Osteoblast (primary cell): ENCODE measurements around the gene SOS1. TPM values are rescaled to one million over a fixed set of nuclear protein-coding genes. Genes with fewer than 3 reads are reported as not detected.

Experiments
- DNase-seq: peaks from one replicate; pipeline ENCODE4 v3.0.0; 2011; ENCODE audit warnings: low spot score, mixed read lengths; ENCODE audit not compliant: insufficient read length; ENCODE audit errors: missing footprints
- H2AFZ ChIP-seq: 2 replicates; pipeline ENCODE4 v1.6.0; 2011; ENCODE audit warnings: mild to moderate bottlenecking, low read length
- H3K27ac ChIP-seq: 2 replicates; pipeline ENCODE4 v1.5.1; 2011; ENCODE audit warnings: mild to moderate bottlenecking, low read depth, low read length, moderate library complexity
- H3K27me3 ChIP-seq: 2 replicates; pipeline ENCODE4 v1.6.0; 2012; ENCODE audit warnings: mild to moderate bottlenecking, control low read depth, inconsistent platforms, low read length, moderate library complexity; ENCODE audit not compliant: insufficient read depth
- H3K36me3 ChIP-seq: 2 replicates; pipeline ENCODE4 v1.5.1; 2011; ENCODE audit warnings: mild to moderate bottlenecking, low read length, control low read depth, moderate library complexity; ENCODE audit not compliant: insufficient read depth
- H3K4me1 ChIP-seq: 2 replicates; pipeline ENCODE4 v1.5.1; 2011; ENCODE audit warnings: mild to moderate bottlenecking, low read length, control low read depth, moderate library complexity; ENCODE audit not compliant: insufficient read depth
- H3K4me2 ChIP-seq: 2 replicates; pipeline ENCODE4 v1.6.0; 2011; ENCODE audit warnings: mild to moderate bottlenecking, low read length; ENCODE audit not compliant: insufficient read depth
- H3K4me3 ChIP-seq: fragments of 200-600 bp; sonication (generic); 3 replicates; pipeline ENCODE4 v1.5.1; 2012; ENCODE audit warnings: mild to moderate bottlenecking, low read length, inconsistent platforms; ENCODE audit not compliant: insufficient read depth
- H3K79me2 ChIP-seq: 2 replicates; pipeline ENCODE4 v1.6.0; 2012; ENCODE audit warnings: mild to moderate bottlenecking, low read length, control low read depth, inconsistent platforms; ENCODE audit not compliant: insufficient read depth
- H3K9me3 ChIP-seq: 2 replicates; pipeline ENCODE4 v1.5.1; 2011; ENCODE audit warnings: low read depth, low read length, control low read depth
- H4K20me1 ChIP-seq: 2 replicates; pipeline ENCODE4 v1.6.0; 2012; ENCODE audit warnings: mild to moderate bottlenecking, low read length, control low read depth; ENCODE audit not compliant: insufficient read depth
- CTCF ChIP-seq: IDR thresholded peaks from 2 replicates; pipeline ENCODE4 v1.5.1; 2011; ENCODE audit warnings: mild to moderate bottlenecking, low read depth, low read length, moderate library complexity; ENCODE audit errors: extremely low read depth
- total RNA-seq: library from RNA; depleted of rRNA; stranded (reverse); fragments of >200 nt; gene quantifications from 2 replicates; pipeline ENCODE4 v1.2.3, GENCODE V29; 2012

Gene SOS1
- total RNA-seq, 1 donor = 28.6 TPM

- Histone ChIP-seq H3K9me3 (no peaks in the 10 kb centered on the region), H3K27ac (no peak overlapping the region), H3K4me1 (no peaks in the 10 kb centered on the region), H4K20me1 (no peaks in the 10 kb centered on the region), H3K36me3 (peaks cover 26% of the 10 kb centered on the region), H3K4me3 (no peak overlapping the region), H3K4me2 (no peak overlapping the region), H3K79me2 (no peaks in the 10 kb centered on the region), H2AFZ (no peak overlapping the region), H3K27me3 (no peaks in the 10 kb centered on the region)
- DNase-seq = no peak
- no peak for TF ChIP-seq CTCF
These were observed 138.4 kb downstream of the SOS1 start for GRCh38 chr2:38982498-38982897.

GRCh38 chr2:38981670-38982357 is 139.0 kb downstream of the SOS1 start:
- Histone ChIP-seq H4K20me1 (no peaks in the 10 kb centered on the region), H3K79me2 (no peaks in the 10 kb centered on the region), H3K27me3 (no peaks in the 10 kb centered on the region), H3K4me3 (no peak overlapping the region), H3K27ac (no peak overlapping the region), H3K4me2 (no peak overlapping the region), H2AFZ (no peak overlapping the region), H3K9me3 (no peaks in the 10 kb centered on the region), H3K4me1 (no peaks in the 10 kb centered on the region), H3K36me3 (peaks cover 26% of the 10 kb centered on the region)
- no peak for DNase-seq
- no peak for TF ChIP-seq CTCF

GRCh38 chr2:38981003-38981669 is 139.7 kb downstream of the SOS1 start:
- H3K4me1 ChIP-seq = no peaks in the 10 kb centered on the region
- no peak for DNase-seq
- H3K36me3 ChIP-seq = peaks cover 22% of the 10 kb centered on the region
- H3K4me3 ChIP-seq = no peak overlapping the region
- no peak overlapping the region for H3K4me2 ChIP-seq
- no peaks in the 10 kb centered on the region for H3K79me2 ChIP-seq
- TF ChIP-seq CTCF = no peak
- no peak overlapping the region for H3K27ac ChIP-seq
- no peak overlapping the region for H2AFZ ChIP-seq
- no peaks in the 10 kb centered on the region for H4K20me1 ChIP-seq
- H3K9me3 ChIP-seq = no peaks in the 10 kb centered on the region
- H3K27me3 ChIP-seq = no peaks in the 10 kb centered on the region

GRCh38 chr2:38978908-38979307 is 141.9 kb downstream of the SOS1 start:
- H3K36me3 ChIP-seq = peaks cover 10% of the 10 kb centered on the region
- no peak for TF ChIP-seq CTCF
- H3K27ac ChIP-seq = no peak overlapping the region
- H3K4me2 ChIP-seq = no peak overlapping the region
- no peak overlapping the region for H2AFZ ChIP-seq
- H3K4me1 ChIP-seq = no peaks in the 10 kb centered on the region
- H3K79me2 ChIP-seq = no peaks in the 10 kb centered on the region
- no peaks in the 10 kb centered on the region for H3K9me3 ChIP-seq
- no peak for DNase-seq
- H3K4me3 ChIP-seq = no peak overlapping the region
- H3K27me3 ChIP-seq = no peaks in the 10 kb centered on the region
- H4K20me1 ChIP-seq = no peaks in the 10 kb centered on the region
